Natural killer cell (primary cell): ENCODE results near the gene UTP15. TPM values are rescaled to one million over a fixed set of nuclear protein-coding genes. Genes with fewer than 3 reads are reported as not detected.

Source experiments
- ATAC-seq, 3 donors: fragments of 150-1000 bp in 2 of 3; fragments of 200-7000 bp in 1 of 3; cut with Tn5 transposase; 1 replicate in 1 of 3; 2 replicates in 2 of 3; pipeline ENCODE4 v1.10.0; 2021; ENCODE audit warnings: mild to moderate bottlenecking in 2 of 3, moderate library complexity in 2 of 3
- DNase-seq, 2 donors: peaks; one replicate each; pipeline versions ENCODE4 v3.0.0 to v3.0.0-alpha.2; 2013 to 2021; ENCODE audit warnings: mixed read lengths in 1 of 2
- H3K27ac ChIP-seq: one replicate; pipeline ENCODE4 v1.5.1; 2013; ENCODE audit warnings: mild to moderate bottlenecking, low read length
- H3K27me3 ChIP-seq: one replicate; pipeline ENCODE4 v1.6.1; 2013; ENCODE audit warnings: low read length; ENCODE audit not compliant: control insufficient read depth, insufficient read depth
- H3K36me3 ChIP-seq: one replicate; pipeline ENCODE4 v1.6.1; 2013; ENCODE audit warnings: low read length; ENCODE audit not compliant: control insufficient read depth, insufficient read depth
- H3K4me1 ChIP-seq: one replicate; pipeline ENCODE4 v1.6.1; 2013; ENCODE audit warnings: low read length; ENCODE audit not compliant: control insufficient read depth, insufficient read depth
- H3K4me3 ChIP-seq: one replicate; pipeline ENCODE4 v1.5.1; 2013; ENCODE audit warnings: low read length
- H3K9me3 ChIP-seq: one replicate; pipeline ENCODE4 v1.6.1; 2013; ENCODE audit warnings: low read length; ENCODE audit not compliant: control insufficient read depth, insufficient read depth
- H3K27ac Mint-ChIP-seq, 2 donors: one replicate each; pipeline ENCODE4 v1.8.0; 2022; ENCODE audit warnings: mild to moderate bottlenecking in 2 of 2, mixed read lengths in 2 of 2, moderate library complexity in 1 of 2
- H3K27me3 Mint-ChIP-seq, 2 donors: one replicate each; pipeline ENCODE4 v1.8.0; 2022; ENCODE audit warnings: low read depth in 2 of 2, mixed read lengths in 2 of 2
- H3K36me3 Mint-ChIP-seq: one replicate; pipeline ENCODE4 v1.8.0; 2022; ENCODE audit warnings: mixed read lengths
- H3K4me1 Mint-ChIP-seq, 2 donors: one replicate each; pipeline ENCODE4 v1.8.0; 2022; ENCODE audit warnings: mixed read lengths in 2 of 2
- H3K4me3 Mint-ChIP-seq: one replicate; pipeline ENCODE4 v1.8.0; 2022; ENCODE audit warnings: mild to moderate bottlenecking, moderate library complexity, mixed read lengths
- H3K9me3 Mint-ChIP-seq, 2 donors: one replicate each; pipeline ENCODE4 v1.8.0; 2022; ENCODE audit warnings: mixed read lengths in 2 of 2
- CTCF ChIP-seq: fragments of 200-600 bp; IDR thresholded peaks from one replicate; pipeline ENCODE4 v1.8.0; 2022; ENCODE audit warnings: antibody characterized with exemption
- WGBS: methylation state at CpG from one replicate; pipeline ENCODE4 v1.1.7; 2013; ENCODE audit warnings: missing lambda C conversion rate; ENCODE audit not compliant: insufficient coverage; 5-methylcytosine and 5-hydroxymethylcytosine counted together
- intact Hi-C: fragments of 100-400 bp; cut with micrococcal nuclease; formaldehyde crosslinking; loops from one replicate; pipeline ENCODE4 v1.14.2; 2022
- total RNA-seq, 4 donors: library from RNA; stranded (reverse); fragments of 120-200 nt in 1 of 4; gene quantifications; one replicate each; pipeline versions ENCODE4 v1.2.3 to v1.2.4, GENCODE V29; 2013 to 2022

The UTP15 gene, protein sequence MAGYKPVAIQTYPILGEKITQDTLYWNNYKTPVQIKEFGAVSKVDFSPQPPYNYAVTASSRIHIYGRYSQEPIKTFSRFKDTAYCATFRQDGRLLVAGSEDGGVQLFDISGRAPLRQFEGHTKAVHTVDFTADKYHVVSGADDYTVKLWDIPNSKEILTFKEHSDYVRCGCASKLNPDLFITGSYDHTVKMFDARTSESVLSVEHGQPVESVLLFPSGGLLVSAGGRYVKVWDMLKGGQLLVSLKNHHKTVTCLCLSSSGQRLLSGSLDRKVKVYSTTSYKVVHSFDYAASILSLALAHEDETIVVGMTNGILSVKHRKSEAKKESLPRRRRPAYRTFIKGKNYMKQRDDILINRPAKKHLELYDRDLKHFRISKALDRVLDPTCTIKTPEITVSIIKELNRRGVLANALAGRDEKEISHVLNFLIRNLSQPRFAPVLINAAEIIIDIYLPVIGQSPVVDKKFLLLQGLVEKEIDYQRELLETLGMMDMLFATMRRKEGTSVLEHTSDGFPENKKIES
- total RNA-seq = 10 to 100 TPM; 33.0 to 46.5 (median 40.9) TPM
- 43.0 TPM for total RNA-seq (2013)

GRCh38 chr5:73565139-73565968, at the start of gene UTP15, which contains the start of gene ANKRA2:
Gene UTP15 (plus strand): TSS chr5:73565743. CDS start chr5:73567345, 1,602 bp downstream.
Gene ANKRA2 (minus strand): TSS chr5:73565639. CDS start chr5:73562881, 2,758 bp downstream.
- intact Hi-C loops = loop anchor here (2.0 to 10.0 kb wide), 3 partner anchors 67 to 1949 kb away; partner anchors contain the start of genes BTF3, CERT1, GFM2 and NSA2
- Histone ChIP-seq H3K4me1 (peaks cover 15% of the 10 kb centered on the region), H3K27me3 (no peaks in the 10 kb centered on the region), H3K36me3 (peaks cover 13% of the 10 kb centered on the region), H3K4me3 (peak within 1 kb of the TSS; percentile 71), H3K27ac (peak within 1 kb of the TSS; percentile 95), H3K9me3 (no peaks in the 10 kb centered on the region)
- Mint-ChIP-seq H3K4me3 (peak within 1 kb of the TSS; percentile 99), H3K4me1 (peaks cover 38 to 40% of the 10 kb centered on the region in 2 donors), H3K27ac (peak within 1 kb of the TSS; percentile 95 to 100), H3K9me3 (no peaks in the 10 kb centered on the region), H3K27me3 (no peaks in the 10 kb centered on the region), H3K36me3 (no peaks in the 10 kb centered on the region)
- WGBS = under 1% methylated on average over 62 of the region's 62 CpGs
- DNase-seq (peak; percentile 100), ATAC-seq (peak; percentile 91 to 98 (median 93))
- TF ChIP-seq CTCF = no peak

- H3K4me3 ChIP-seq = no peak overlapping the region
- no peaks in the 10 kb centered on the region for H3K36me3 Mint-ChIP-seq
- intact Hi-C loops = loop anchor here (1.0 kb wide), 2 partner anchors 17 to 273 kb away; no protein-coding TSS in a partner anchor
Observed at GRCh38 chr5:73519531-73520283, 45.8 kb upstream of the UTP15 start.

GRCh38 chr5:73522989-73523388, 42.6 kb upstream of the UTP15 start:
- no peak overlapping the region for H3K4me3 Mint-ChIP-seq
- intact Hi-C loops = no loop called here
- H3K27ac ChIP-seq = no peak overlapping the region
- no peaks in the 10 kb centered on the region for H3K36me3 Mint-ChIP-seq
- no peak overlapping the region for H3K27ac Mint-ChIP-seq
- H3K27me3 ChIP-seq = peaks cover 2% of the 10 kb centered on the region
- no peaks in the 10 kb centered on the region for H3K9me3 Mint-ChIP-seq
- H3K27me3 Mint-ChIP-seq = peaks cover 0 to 8% of the 10 kb centered on the region in 2 donors
- H3K36me3 ChIP-seq = no peaks in the 10 kb centered on the region
- ATAC-seq (no peak), DNase-seq (no peak)
- no peak for TF ChIP-seq CTCF
- peaks cover 8 to 9% of the 10 kb centered on the region in 2 donors for H3K4me1 Mint-ChIP-seq
- no peak overlapping the region for H3K4me3 ChIP-seq
- H3K9me3 ChIP-seq = no peaks in the 10 kb centered on the region
- WGBS = 93% methylated on average over 7 of the region's 7 CpGs
- peaks cover 5% of the 10 kb centered on the region for H3K4me1 ChIP-seq

More at GRCh38 chr5:73519531-73520283, 45.8 kb upstream of the UTP15 start:
- Histone ChIP-seq H3K4me1 (peaks cover 5% of the 10 kb centered on the region), H3K27ac (no peak overlapping the region), H3K36me3 (no peaks in the 10 kb centered on the region), H3K9me3 (no peaks in the 10 kb centered on the region), H3K27me3 (no peaks in the 10 kb centered on the region)
- Mint-ChIP-seq H3K9me3 (no peaks in the 10 kb centered on the region), H3K27me3 (no peaks in the 10 kb centered on the region), H3K4me1 (peaks cover 8 to 9% of the 10 kb centered on the region in 2 donors), H3K4me3 (peak overlapping the region; percentile 35), H3K27ac (no peak overlapping the region)
- 17% methylated on average over 16 of the region's 16 CpGs for WGBS
- TF ChIP-seq CTCF = peak; percentile 72
- ATAC-seq (peak; percentile 95 to 100 (median 99)), DNase-seq (peak; percentile 41 to 89)
